GM18498 (cell line): Measurements from ENCODE around the gene ATP5PB.

Experiments used
- ATAC-seq: cut with Tn5 transposase; IDR thresholded peaks from one replicate; pipeline ENCODE4 v1.9.1; 2021; ENCODE audit warnings: mild to moderate bottlenecking, moderate library complexity; ENCODE audit not compliant: unreplicated experiment

Gene ATP5PB

GRCh38 chr1:111504097-111504496 lies 54.8 kb downstream of the ATP5PB start:
- ATAC-seq = no peak

DNA sequence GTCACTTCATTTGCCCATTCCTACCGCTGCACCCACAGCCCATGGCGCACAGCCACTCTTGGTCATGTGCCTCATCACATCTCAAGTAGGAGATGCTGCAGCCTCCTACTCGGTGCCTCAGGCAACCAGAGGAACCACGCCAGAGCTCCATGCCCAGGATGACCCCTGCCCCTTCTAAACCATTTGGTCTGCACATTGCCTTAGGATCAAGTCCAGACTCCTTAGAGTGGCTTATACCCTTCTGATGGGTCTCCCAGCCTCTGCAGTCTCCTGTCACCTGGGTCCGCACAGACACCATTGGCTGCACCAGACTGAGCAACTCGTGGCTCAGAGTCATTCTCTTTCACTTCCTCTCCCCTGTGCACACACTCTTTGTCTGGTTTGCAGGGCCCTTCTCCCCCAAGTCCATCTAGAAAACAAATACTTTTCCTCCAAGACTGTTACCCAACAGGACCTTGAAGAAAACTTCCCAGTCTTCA lies 56.4 kb downstream of the ATP5PB start:
- ATAC-seq = peak; percentile 63

- ATAC-seq = no peak
Measured at GRCh38 chr1:111506561-111506960, 57.3 kb downstream of the ATP5PB start.

GRCh38 chr1:111507411-111508201 lies 58.3 kb downstream of the ATP5PB start:
- ATAC-seq = peak; percentile 51

DNA sequence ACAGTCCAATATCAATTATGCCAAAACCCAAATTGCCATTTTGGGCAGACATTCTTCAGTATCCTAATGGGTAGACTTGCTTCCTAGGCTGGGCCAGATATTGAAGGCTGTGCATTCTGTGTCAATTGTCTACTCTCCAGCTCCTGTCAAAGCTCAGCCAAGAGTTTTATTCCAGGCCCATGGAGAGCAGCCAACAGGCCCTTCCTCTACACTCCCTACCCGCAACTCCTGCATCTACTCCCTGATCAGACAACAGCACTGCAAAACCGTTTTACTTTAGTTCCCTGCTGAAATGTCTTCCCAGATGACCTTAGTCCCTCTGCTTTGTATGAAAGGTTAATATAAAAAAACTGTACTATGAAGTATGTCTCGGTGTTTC lies 60.7 kb downstream of the ATP5PB start:
- no peak for ATAC-seq

GRCh38 chr1:111511370-111511769 lies 62.1 kb downstream of the ATP5PB start:
- ATAC-seq = no peak
